NCI-H2029 (cell line): ENCODE measurements around the gene PGS1.
A peak's percentile ranks its signal among the peaks of the same experiment; 100 is the strongest.

Experiments
- DNase-seq: peaks from one replicate; lab custom pipeline; 2025; lab: John Stamatoyannopoulos, UW

The PGS1 gene

DNA sequence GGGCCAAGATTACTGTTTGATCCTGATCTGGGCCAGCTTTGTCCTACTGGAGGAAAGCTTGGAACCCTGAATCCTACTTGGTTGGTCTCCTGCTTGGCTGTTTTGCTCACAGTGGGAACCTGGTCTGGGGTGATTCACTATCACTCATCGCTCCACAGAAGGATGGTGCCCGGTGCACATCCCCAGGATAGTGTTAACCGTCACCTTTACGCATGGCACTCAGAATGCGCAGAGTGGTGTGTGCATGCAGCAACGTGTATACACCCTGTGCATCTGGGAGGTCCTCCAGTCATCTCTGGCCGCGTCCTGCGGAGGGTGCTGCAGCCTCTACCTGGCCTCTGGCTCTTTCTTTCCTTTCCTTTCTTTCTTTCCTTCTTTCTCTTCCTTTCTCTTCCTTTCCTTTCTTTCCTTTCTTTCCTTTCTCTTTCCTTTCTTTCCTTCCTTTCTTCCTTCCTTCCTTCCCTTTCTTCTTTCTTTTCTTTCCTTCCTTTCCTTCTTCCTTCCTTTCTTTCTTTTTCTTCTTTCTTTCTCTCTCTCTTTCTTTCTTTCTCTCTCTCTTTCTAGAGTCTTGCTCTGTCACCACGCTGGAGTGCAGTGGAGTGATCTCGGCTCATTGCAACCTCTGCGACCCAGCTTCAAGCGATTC, 31.7 kb upstream of the PGS1 start:
- DNase-seq = no peak

DNA sequence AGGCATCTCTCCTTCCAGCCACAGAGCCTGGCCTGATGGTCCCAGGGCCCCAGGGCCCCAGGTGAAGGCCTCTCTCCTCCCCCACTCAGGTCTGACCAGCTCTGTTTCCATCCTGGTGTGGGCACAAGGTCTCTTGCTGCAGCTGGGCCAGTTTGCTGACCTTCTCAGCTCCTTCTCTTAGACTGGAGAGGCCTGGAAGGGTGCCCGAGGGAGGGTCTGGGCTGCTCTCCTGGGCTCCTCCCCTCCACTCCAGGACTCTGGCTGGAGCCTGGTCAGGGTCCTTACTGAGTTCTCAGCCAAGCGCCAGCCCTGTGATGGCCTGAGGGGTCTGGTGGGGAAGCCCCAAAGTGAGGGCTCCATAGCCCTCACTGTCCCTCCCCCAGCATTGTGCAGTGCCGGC, 31.0 kb upstream of the PGS1 start:
- no peak for DNase-seq

DNA sequence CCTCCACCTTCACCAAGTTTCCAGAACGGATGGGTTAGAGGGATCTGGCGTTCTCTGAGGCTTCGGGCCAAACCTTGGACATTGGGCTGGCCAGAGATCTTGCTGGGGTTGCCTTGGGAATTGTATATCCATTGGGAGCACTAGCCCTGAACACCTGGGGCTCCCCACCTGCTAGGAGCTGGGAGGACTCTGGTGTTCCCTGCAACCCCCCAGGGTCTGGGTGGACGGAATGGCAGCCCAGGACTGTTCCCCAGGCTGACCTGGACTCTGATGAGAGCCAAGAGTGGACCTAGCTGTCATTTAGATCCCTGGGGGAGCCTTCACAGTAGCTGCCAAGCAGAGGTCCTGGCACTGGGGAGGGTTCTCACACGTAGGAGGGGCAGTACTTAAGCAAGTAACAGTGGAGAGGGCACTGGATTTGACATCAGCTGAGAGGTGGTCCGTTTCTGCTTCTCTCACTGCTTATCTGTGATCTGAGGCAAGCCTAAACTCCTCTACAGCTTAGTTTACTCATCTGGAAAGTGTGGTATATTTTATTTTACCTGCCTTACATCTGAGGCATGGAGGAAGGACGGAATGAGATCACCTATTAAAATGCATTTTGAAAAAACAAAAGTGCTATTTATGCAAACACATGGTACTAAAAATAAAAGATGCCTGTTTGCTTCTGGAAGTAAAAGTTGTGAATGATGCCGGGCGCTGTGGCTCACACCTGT, 30.2 kb upstream of the PGS1 start:
- DNase-seq = no peak

DNA sequence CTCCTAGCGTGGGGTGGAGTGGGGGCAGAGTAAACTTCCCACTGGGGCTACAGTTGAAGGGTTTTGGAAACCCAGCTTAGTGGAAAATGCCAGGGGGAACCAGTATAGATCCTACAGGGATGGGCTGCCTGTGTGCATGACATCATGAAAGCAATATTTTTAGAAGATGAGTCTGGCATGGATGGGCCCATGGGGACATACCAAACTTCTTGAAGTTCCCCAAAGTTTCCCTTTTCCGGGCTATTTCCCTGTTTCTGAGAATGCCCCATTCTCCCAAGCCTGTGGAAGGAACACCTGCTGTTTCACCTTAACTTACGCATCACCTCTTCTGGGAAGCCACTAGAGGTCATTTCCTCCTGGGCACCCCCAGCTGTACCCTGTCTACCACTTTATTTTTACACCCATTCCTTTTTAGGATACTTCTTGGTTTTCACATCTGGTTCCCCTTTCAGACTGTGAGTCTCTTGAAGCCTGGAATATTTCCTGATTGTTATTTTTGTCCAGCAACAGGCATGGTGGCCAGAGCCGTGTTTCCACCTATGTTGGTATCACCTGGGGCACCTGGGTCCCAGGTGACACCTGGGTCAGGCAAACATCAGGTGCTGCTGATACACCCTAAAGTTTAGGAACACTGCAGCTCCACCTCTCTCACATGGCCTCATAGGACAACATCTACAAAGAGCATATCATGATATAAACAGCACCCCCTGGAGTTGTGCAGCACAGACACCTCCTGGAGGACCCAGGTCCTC, 28.4 kb upstream of the PGS1 start:
- DNase-seq = no peak

GRCh38 chr17:78351449-78352006, 26.9 kb upstream of the PGS1 start:
- DNase-seq = no peak

DNA sequence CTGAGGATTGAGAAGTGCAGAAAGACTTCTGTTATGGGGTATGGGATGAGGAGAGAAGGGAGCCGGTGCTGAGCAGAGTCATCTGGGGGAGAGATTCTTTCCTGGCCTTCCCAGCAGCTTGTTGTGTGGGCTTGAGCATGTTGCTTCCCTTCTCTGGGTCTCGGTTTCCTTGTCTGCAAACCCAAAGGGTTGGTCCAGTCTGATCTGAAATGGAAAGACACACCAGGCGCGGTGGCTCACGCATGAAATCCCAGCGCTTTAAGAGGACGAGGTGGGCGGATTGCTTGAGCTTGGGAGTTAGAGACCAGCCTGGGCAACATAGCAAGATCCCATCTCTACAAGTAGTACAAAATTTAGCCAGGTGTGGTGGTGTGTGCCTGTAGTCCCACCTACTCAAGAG, 24.6 kb upstream of the PGS1 start:
- no peak for DNase-seq

DNA sequence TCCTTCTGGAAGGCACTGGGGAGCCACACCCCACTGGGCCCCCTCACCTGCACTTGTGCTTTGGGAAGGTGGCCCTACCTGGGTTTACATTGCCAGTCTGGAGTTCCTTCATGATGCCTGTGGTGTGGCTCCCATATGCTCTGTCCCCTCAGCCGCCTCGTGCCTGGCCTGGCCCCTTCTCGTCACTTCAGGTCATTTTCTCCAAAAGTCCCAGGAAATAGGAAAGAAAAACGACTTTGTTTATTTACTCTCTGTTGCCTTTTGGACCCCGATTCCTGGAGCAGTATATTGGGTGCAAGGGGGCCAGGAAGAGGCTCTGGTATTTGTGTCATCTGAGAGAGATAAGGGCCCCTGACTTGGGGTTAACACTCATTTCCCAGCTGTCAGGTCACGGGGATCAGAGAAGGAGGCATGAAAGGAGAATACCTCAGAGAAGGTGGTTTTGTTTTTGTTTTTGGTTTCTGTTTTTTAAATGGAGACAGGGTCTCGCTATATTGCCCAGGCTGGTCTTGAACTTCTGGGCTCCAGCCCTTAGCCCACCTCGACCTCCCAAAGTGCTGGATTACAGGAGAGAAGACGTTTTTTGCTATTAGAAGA, 23.3 kb upstream of the PGS1 start:
- DNase-seq = no peak

GRCh38 chr17:78355701-78356100, 22.7 kb upstream of the PGS1 start:
- DNase-seq = no peak

- no peak for DNase-seq
Measured at GRCh38 chr17:78356101-78356713, 22.2 kb upstream of the PGS1 start.

DNA sequence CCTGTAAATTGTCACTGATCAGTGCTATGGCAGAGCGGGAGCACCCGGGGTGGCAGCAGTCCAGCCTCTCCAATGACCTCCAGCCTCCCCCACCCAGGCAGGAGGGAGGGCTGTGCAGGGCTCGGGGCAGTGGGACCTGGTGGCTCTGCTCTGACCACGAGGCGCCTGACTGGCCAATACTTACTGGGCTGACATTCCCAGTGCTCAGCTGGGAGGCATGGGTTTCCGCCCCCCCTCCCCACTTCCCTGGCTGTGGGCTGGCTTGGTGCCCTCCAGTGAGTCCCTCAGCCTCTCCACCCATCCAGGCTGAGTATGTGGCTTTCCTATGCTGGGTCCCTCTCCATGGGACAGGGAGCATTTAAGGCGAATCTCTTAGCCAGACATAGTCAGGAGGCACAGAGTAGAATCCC, 21.3 kb upstream of the PGS1 start:
- DNase-seq = no peak

DNA sequence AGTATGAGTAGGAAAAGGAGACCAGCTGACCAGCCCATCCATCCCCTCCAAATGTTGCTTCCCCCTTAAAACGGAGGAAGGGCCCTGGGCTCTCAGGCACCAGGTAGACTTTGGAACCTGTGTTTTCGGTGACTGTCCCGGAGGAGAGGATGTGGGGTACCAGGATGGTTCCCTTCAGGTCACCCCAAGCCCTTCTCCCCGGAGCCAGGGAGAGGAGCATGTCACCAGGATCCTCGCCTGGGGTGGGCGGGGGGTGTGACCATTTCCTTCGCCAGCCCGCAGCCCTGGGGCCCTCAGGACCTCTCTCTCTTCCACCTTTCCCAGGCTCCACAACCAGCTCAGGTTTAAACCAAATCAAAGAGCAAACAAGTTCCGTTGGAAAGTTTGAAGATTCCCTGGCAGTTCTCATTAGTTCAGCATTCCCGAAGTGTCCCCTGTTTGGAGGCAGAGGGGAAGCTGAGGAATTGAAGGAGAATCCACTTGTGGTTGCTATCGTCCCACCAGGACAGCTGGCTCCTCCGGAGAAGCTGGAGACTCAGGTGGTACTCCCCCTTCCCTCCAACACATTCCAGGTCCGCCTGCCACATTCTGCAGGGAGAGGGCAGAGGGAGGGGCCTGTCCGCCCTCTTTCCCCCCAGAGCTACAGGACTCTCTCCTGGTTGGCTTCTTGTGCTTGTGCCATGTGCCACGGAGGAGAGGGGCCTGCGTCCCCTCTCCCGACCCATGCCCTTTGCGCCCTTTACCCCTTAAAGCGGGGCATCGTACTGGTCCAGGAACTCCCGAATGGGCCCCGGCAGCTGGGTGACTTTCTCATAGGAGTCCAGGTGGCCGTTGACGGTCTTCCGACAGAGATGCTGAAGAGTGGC, 20.5 kb upstream of the PGS1 start:
- DNase-seq = no peak

GRCh38 chr17:78358538-78359320, 19.7 kb upstream of the PGS1 start:
- DNase-seq = no peak

GRCh38 chr17:78359321-78359996, 19.0 kb upstream of the PGS1 start:
- DNase-seq = no peak

DNA sequence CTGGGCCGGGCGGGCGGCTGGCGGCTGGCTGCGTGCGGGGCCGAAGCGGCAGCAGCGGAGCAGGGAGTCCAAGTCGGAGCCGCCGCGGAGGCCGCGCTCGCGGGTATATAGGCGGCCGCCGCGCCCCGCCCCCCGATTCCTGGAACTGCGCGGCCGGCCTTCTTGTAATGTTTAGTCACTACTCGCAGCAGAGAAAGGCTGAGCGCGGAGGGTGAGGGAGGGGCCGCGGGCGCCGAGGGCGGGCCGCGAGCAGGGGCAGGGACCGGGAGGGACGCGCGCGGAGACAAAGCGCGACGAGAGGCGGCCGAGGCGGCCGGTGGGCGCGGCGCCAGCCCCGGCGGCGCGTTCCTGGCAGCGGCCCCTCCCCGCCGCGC, 18.5 kb upstream of the PGS1 start, which contains the start of gene SOCS3:
Gene SOCS3, minus strand, starts transcription at position 81 of the 374 bp plus-strand sequence. CDS start 982 bp downstream, outside the sequence.
- peak; percentile 95 for DNase-seq

DNA sequence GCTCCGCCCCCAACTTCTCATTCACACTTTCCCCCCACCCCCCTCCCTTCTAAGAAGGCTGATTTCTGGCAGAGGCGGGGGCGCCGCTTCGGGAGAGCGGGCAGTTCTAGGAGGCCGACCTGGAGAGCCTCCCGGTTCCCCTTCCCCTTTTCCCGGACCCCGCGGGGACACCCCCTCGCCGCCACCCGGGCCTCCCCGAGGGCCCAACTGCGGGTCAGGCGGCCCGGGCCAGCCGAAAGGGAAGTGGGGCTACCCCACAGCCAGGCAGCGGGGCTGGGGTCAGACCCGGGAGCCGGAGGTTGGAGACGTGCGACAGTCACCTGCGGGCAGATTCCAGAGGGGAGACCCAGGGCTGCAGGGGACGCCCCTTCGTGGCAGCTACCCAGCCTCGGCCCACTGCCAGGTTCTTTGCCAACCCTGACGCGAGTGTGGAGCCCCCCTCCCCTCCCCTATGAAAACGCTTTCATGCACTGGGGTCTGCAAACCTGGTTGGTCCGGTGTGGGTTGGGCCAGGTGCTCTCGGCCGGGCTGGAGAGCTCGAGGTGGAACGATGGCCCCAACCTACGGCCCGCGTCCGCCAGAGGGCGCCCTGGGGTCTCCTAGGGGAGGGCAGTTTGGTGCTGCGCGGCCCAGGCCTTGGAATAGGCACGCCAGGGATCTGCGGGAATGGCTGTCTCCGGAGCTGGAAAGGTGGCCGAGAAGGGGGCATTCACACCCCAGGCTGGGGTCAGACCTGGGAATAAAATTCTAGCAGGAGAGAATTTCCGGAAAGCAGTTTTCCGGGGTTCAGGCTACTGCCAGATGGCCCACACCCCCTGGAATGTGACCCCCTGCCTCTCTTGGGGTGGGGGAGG, 17.9 kb upstream of the PGS1 start:
- peak; percentile 81 for DNase-seq

DNA sequence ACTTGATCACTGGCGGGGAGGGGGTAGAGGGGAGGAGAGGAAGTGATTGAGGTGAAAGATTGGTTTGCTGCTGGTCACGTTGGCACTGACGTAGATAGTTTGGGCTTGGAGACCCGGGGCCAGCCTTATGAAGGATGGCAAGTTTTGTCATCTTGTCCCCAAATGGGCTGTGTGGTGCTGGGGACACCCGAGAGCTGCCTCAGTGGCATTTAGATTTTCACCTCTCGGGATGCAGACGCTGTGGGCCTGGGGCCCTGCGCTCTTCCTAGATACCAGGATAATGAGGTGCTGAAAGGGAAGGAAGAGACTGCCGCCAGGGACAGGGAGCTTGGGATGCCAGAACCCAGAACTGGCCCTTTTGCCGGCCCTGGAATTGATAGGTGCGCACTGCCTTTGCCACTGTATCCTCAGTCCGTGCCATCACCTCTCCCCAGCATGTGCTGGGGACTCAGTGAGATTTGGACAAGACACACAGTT, 17.2 kb upstream of the PGS1 start:
- DNase-seq = no peak

GRCh38 chr17:78362232-78362631, 16.2 kb upstream of the PGS1 start:
- DNase-seq = no peak

- DNase-seq = no peak
Measured at GRCh38 chr17:78362671-78363070, 15.8 kb upstream of the PGS1 start.
